Fibroblast of lung (primary cell): ENCODE results near the gene ITSN1. TPM values are rescaled to one million over a fixed set of nuclear protein-coding genes. Genes with fewer than 3 reads are reported as not detected.

Experiments
- DNase-seq, 2 donors: peaks; one replicate each; pipeline versions ENCODE4 v3.0.0 to v3.0.0-alpha.2; 2010; ENCODE audit warnings: low read depth in 2 of 2
- H2AFZ ChIP-seq: 2 replicates; pipeline ENCODE4 v1.5.1; 2012; ENCODE audit warnings: low read length, control low read depth, inconsistent platforms
- H3K27ac ChIP-seq: 2 replicates; pipeline ENCODE4 v1.5.1; 2011; ENCODE audit warnings: low read length, control low read depth; ENCODE audit not compliant: insufficient read depth
- H3K27me3 ChIP-seq: 2 replicates; pipeline ENCODE4 v1.5.1; 2011; ENCODE audit warnings: mild to moderate bottlenecking, low read length; ENCODE audit not compliant: control insufficient read depth, insufficient read depth
- H3K36me3 ChIP-seq: 2 replicates; pipeline ENCODE4 v1.5.1; 2011; ENCODE audit warnings: low read length; ENCODE audit not compliant: control insufficient read depth, insufficient read depth
- H3K4me1 ChIP-seq: 2 replicates; pipeline ENCODE4 v1.5.1; 2011; ENCODE audit warnings: low read length; ENCODE audit not compliant: control insufficient read depth, insufficient read depth; ENCODE audit errors: extremely low read depth
- H3K4me2 ChIP-seq: 2 replicates; pipeline ENCODE4 v1.5.1; 2011; ENCODE audit warnings: low read length, control low read depth; ENCODE audit not compliant: insufficient read depth; ENCODE audit errors: extremely low read depth
- H3K4me3 ChIP-seq, 4 experiments: fragments of 200-600 bp in 1 of 4; sonication (generic) in 1 of 4; replicated peaks in 1 of 4; 2 replicates each; pipeline ENCODE4 v1.5.1; 2011 to 2016; ENCODE audit warnings: low read length in 4 of 4, low read depth in 3 of 4, mild to moderate bottlenecking in 3 of 4, control low read depth in 2 of 4, inconsistent platforms in 1 of 4, mixed read lengths in 1 of 4; ENCODE audit not compliant: insufficient read depth in 1 of 4; ENCODE audit errors: control extremely low read depth in 1 of 4
- H3K79me2 ChIP-seq: 2 replicates; pipeline ENCODE4 v1.5.1; 2012; ENCODE audit warnings: mild to moderate bottlenecking, low read length, inconsistent platforms; ENCODE audit not compliant: control insufficient read depth, insufficient read depth
- H3K9ac ChIP-seq: 2 replicates; pipeline ENCODE4 v1.5.1; 2011; ENCODE audit warnings: mild to moderate bottlenecking, low read length, control low read depth; ENCODE audit not compliant: insufficient read depth
- H3K9me3 ChIP-seq: 2 replicates; pipeline ENCODE4 v1.5.1; 2012; ENCODE audit warnings: low read depth, low read length; ENCODE audit not compliant: control insufficient read depth, insufficient read depth
- H4K20me1 ChIP-seq: 2 replicates; pipeline ENCODE4 v1.5.1; 2011; ENCODE audit warnings: low read length; ENCODE audit not compliant: control insufficient read depth, insufficient read depth; ENCODE audit errors: extremely low read depth
- CTCF ChIP-seq, 2 donors: IDR thresholded peaks in 1 of 2; conservative IDR thresholded peaks in 1 of 2; 1 replicate in 1 of 2; 2 replicates in 1 of 2; pipeline ENCODE4 v1.5.1; 2011 to 2012; ENCODE audit warnings: low read length in 2 of 2, control low read depth in 1 of 2, inconsistent platforms in 1 of 2, low read depth in 1 of 2, mild to moderate bottlenecking in 1 of 2
- EZH2 ChIP-seq: IDR thresholded peaks from 2 replicates; pipeline ENCODE4 v1.5.1; 2012; ENCODE audit warnings: low read length, control low read depth, mild to moderate bottlenecking; ENCODE audit errors: missing control alignments
- polyA plus RNA-seq, 2 donors: library from polyadenylated mRNA; depleted of rRNA in 1 of 2; stranded (reverse) in 1 of 2; unstranded in 1 of 2; fragments of >200 nt; gene quantifications; 2 replicates each; pipeline ENCODE4 v1.2.1, GENCODE V29; 2011 to 2012; ENCODE audit warnings: missing spikeins in 1 of 2
- total RNA-seq: library from RNA; depleted of rRNA; stranded (reverse); fragments of >200 nt; gene quantifications from 2 replicates; pipeline ENCODE4 v1.2.1, GENCODE V29; 2014

The ITSN1 gene
- total and polyA plus RNA-seq, 2 donors (not counting 1 experiment from before 2014, with no cell fraction given): 34.7 to 63.1 TPM

- Histone ChIP-seq H3K4me3 (no peak overlapping the region), H3K4me1 (peaks cover 20% of the 10 kb centered on the region), H2AFZ (no peak overlapping the region), H3K27me3 (no peaks in the 10 kb centered on the region), H3K79me2 (peaks cover 38% of the 10 kb centered on the region), H3K36me3 (no peaks in the 10 kb centered on the region), H3K4me2 (no peak overlapping the region), H4K20me1 (no peaks in the 10 kb centered on the region), H3K27ac (no peak overlapping the region), H3K9ac (no peak overlapping the region), H3K9me3 (no peaks in the 10 kb centered on the region)
- TF ChIP-seq EZH2: no peak
- no peak for TF ChIP-seq CTCF (conservative IDR thresholded peaks at IDR 0.05 in 1 of 2, IDR thresholded peaks at IDR 0.05 in 1 of 2; ENCODE audit: low read depth in 1 of 2, low read length in 2 of 2)
- peak in 1 of 2 donors; percentile 73 for DNase-seq
Measured at GRCh38 chr21:33684923-33685560, 42.7 kb downstream of the ITSN1 start.

- peaks cover 20% of the 10 kb centered on the region for H3K4me1 ChIP-seq
- H3K4me3 ChIP-seq: no peak overlapping the region
- no peaks in the 10 kb centered on the region for H3K9me3 ChIP-seq
- peaks cover 38% of the 10 kb centered on the region for H3K79me2 ChIP-seq
- no peak overlapping the region for H3K27ac ChIP-seq
- no peaks in the 10 kb centered on the region for H4K20me1 ChIP-seq
- H3K4me2 ChIP-seq: peak overlapping the region; percentile 46
- no peak overlapping the region for H3K9ac ChIP-seq
- no peak overlapping the region for H2AFZ ChIP-seq
- no peaks in the 10 kb centered on the region for H3K36me3 ChIP-seq
- DNase-seq: peak; percentile 46 to 88
- no peak for TF ChIP-seq CTCF (conservative IDR thresholded peaks at IDR 0.05 in 1 of 2, IDR thresholded peaks at IDR 0.05 in 1 of 2; ENCODE audit: low read depth in 1 of 2, low read length in 2 of 2)
- no peak for TF ChIP-seq EZH2
- no peaks in the 10 kb centered on the region for H3K27me3 ChIP-seq
Measured at GRCh38 chr21:33685613-33686197, 43.4 kb downstream of the ITSN1 start.

GRCh38 chr21:33686386-33686785 is 44.1 kb downstream of the ITSN1 start:
- Histone ChIP-seq H3K4me1 (peaks cover 20% of the 10 kb centered on the region), H3K9me3 (no peaks in the 10 kb centered on the region), H3K79me2 (peaks cover 37% of the 10 kb centered on the region), H3K4me3 (no peak overlapping the region), H3K4me2 (peak overlapping the region; percentile 2), H2AFZ (no peak overlapping the region), H3K9ac (no peak overlapping the region), H4K20me1 (no peaks in the 10 kb centered on the region), H3K36me3 (no peaks in the 10 kb centered on the region), H3K27ac (no peak overlapping the region), H3K27me3 (no peaks in the 10 kb centered on the region)
- DNase-seq: no peak
- no peak for TF ChIP-seq EZH2
- no peak for TF ChIP-seq CTCF (conservative IDR thresholded peaks at IDR 0.05 in 1 of 2, IDR thresholded peaks at IDR 0.05 in 1 of 2; ENCODE audit: low read depth in 1 of 2, low read length in 2 of 2)
